NAMALWA (cell line): ENCODE data around the gene ZNF14.
"Not testable (repeated sequence)": the region's sequence is repeated elsewhere in the genome, so short reads cannot be mapped to it uniquely, and the experiment has no call there.

Source experiments
- DNase-seq: peaks from one replicate; pipeline ENCODE4 v3.0.0-alpha.2; 2015; ENCODE audit warnings: low spot score

Gene ZNF14

GRCh38 chr19:19687090-19687489 is 45.8 kb downstream of the ZNF14 start:
- no peak for DNase-seq

- DNase-seq, result no peak
These were observed 46.3 kb downstream of the ZNF14 start for GRCh38 chr19:19686580-19686979.

- not testable (repeated sequence) for DNase-seq
These were observed 46.8 kb downstream of the ZNF14 start for GRCh38 chr19:19686119-19686518.

GRCh38 chr19:19679176-19680073 is 53.5 kb downstream of the ZNF14 start:
- no peak for DNase-seq

- DNase-seq, result no peak
These were observed 55.3 kb downstream of the ZNF14 start for GRCh38 chr19:19677579-19677978.

GRCh38 chr19:19674315-19674714 is 58.6 kb downstream of the ZNF14 start:
- no peak for DNase-seq

GRCh38 chr19:19672816-19673215 is 60.1 kb downstream of the ZNF14 start:
- no peak for DNase-seq

GRCh38 chr19:19670070-19670551 is 62.8 kb downstream of the ZNF14 start:
- DNase-seq, result no peak

GRCh38 chr19:19668230-19669012 is 64.5 kb downstream of the ZNF14 start, which contains the start of gene ZNF101:
TSS of gene ZNF101 (plus strand) at chr19:19668839. CDS start at chr19:19668964, 125 bp downstream.
- DNase-seq, result peak; percentile 98

GRCh38 chr19:19665420-19665948 is 67.4 kb downstream of the ZNF14 start:
- not testable (repeated sequence) for DNase-seq

- DNase-seq, result peak; percentile 97
These were observed 69.4 kb downstream of the ZNF14 start, which contains the start of gene ATP13A1 for GRCh38 chr19:19663256-19664120. TSS of gene ATP13A1 (minus strand) at chr19:19663676. CDS start at chr19:19663666, 10 bp downstream.

- DNase-seq, result no peak
These were observed 70.0 kb downstream of the ZNF14 start for GRCh38 chr19:19662871-19663255.

GRCh38 chr19:19662344-19662743 is 70.6 kb downstream of the ZNF14 start:
- DNase-seq, result no peak

- DNase-seq, result peak; percentile 78
These were observed 71.1 kb downstream of the ZNF14 start for GRCh38 chr19:19661675-19662251.

GRCh38 chr19:19661141-19661674 is 71.7 kb downstream of the ZNF14 start:
- no peak for DNase-seq
